Right ventricle myocardium inferior (tissue), 1 donor: ENCODE measurements around the gene SERPINA3. TPM values are rescaled to one million over a fixed set of nuclear protein-coding genes. Genes with fewer than 3 reads are reported as not detected.

ENCODE experiments used
- ATAC-seq: fragments of 200-7000 bp; cut with Tn5 transposase; one replicate; pipeline ENCODE4 v1.9.1; 2020; ENCODE audit warnings: mild to moderate bottlenecking, moderate library complexity
- DNase-seq: peaks from one replicate; pipeline ENCODE4 v3.0.0; 2021; ENCODE audit errors: missing footprints
- intact Hi-C: fragments of 100-400 bp; cut with DNase I; formaldehyde crosslinking; loops from one replicate; pipeline ENCODE4 v1.11.0; 2022
- total RNA-seq: library from RNA; stranded (reverse); fragmentation: NEBNext Ultra II Directional; extraction: Animal tissue kit (Norgen Biotek cat#: 25700); gene quantifications from one replicate; pipeline ENCODE4 v1.2.1, GENCODE V29; 2021
- donor health status: DM: no; HTN: yes; CAD: no; lungs with severe emphysema.

The SERPINA3 gene
- total RNA-seq, 1 donor from 2014 or later, result 112 TPM

- ATAC-seq (no peak), DNase-seq (no peak)
- intact Hi-C loops, result no loop called here
Observed at GRCh38 chr14:94665544-94665943, 53.4 kb downstream of the SERPINA3 start.

GRCh38 chr14:94670692-94671285 is 58.6 kb downstream of the SERPINA3 start:
- no peak for ATAC-seq
- DNase-seq, result no peak
- intact Hi-C loops, result no loop called here

GRCh38 chr14:94671870-94672444 is 59.8 kb downstream of the SERPINA3 start:
- intact Hi-C loops, result no loop called here
- ATAC-seq, result peak; percentile 42
- DNase-seq, result no peak

GRCh38 chr14:94673071-94673470 is 60.9 kb downstream of the SERPINA3 start:
- ATAC-seq (no peak), DNase-seq (no peak)
- intact Hi-C loops, result no loop called here

Other genes with a start within 250 kb of the SERPINA3 start
- gene SERPINA2, start 245.7 kb upstream of the SERPINA3 start, total RNA-seq, result not detected
- 9.1 TPM for gene SERPINA1, start 223.8 kb upstream of the SERPINA3 start, total RNA-seq
- not detected for gene SERPINA11, start 159.6 kb upstream of the SERPINA3 start, total RNA-seq
- not detected for gene SERPINA9, start 136.2 kb upstream of the SERPINA3 start, total RNA-seq
- gene SERPINA12, start 102.9 kb upstream of the SERPINA3 start, total RNA-seq, result not detected
- not detected for gene SERPINA4, start 50.9 kb upstream of the SERPINA3 start, total RNA-seq
- gene SERPINA5, start 31.0 kb upstream of the SERPINA3 start, total RNA-seq, result 4.1 TPM
- 0.38 TPM for gene GSC, start 157.7 kb downstream of the SERPINA3 start, total RNA-seq